HG02588 (cell line): ENCODE measurements around the gene SOX21.

ENCODE experiments used
- ATAC-seq: cut with Tn5 transposase; IDR thresholded peaks from one replicate; pipeline ENCODE4 v1.9.1; 2021; ENCODE audit warnings: mild to moderate bottlenecking, moderate library complexity; ENCODE audit not compliant: unreplicated experiment

Gene SOX21

DNA sequence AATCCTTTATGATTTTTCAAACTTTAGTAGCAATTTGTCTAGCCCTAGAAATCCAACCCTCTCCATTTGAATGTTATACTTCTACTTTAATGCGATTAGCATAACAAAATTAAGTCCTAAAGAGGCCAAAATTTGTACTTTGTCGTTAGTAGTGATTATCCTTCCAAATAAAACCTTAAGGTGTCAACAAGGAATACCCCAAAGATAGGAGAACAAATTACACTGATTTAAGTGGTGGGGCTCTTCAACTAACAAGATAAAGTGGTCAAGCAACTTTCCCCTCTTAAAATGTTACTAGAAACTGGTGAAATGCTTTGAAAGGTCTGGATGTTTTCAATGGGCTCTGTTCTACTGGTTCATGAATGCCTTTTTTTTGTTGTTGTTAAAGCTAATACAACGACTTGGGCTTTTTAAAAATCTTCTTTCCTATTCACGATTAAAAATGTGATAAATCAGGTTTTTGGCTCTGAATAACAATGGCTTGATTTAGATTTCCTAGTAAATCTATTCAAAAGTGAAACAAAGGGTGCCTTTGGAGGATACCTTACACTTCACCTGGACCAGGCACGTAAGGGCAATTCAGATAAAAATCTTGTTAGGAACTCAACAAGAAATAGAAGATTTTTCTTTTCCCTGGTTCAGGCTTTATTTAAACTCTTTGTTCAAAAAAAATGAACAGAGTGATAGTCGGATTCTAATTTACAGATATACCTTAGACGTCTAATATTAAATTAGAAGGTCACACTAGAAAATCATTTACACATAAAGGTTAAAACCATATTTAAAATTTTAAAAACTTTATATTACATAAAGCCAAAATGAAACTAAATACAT is 3.1 kb downstream of the SOX21 start:
- no peak for ATAC-seq

DNA sequence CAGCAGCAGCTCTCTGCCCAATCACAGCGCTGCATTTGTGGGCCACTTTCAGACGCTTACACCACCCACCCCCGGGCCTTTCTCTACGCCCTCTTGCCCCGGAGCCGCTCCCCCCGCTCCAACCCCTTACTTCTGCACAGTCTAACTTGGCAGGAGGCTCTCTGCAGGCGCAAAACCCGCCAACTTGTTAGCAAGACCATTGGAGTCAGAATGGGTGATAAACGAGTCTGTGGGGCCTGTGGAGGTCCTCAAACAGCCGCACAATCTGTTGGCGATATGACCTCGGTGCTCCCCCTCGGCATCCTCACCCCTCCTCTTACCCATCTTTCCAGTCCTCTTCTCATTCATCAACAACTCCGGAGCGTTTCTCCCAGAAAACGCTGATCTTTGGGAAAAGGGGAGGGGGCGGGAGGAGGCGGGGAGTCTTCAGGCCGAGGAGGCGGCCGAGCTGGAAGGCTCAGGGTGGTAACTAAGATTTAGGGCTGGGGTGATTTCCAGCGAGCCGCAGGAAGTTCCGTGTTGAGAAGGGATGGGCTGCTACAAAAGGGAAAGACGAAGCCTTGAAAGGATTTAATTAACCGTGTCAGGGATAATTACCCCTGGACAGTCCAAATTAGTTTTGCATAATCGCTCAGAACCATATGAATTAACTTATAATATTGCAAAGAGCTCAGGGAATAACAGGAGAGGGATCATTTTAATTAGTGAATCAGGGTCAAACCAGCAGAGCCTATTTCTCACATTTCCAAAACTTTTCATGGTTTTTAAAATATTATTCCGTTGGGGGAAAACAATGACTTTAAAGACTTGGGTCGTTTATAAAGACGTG is 4.1 kb downstream of the SOX21 start:
- no peak for ATAC-seq

DNA sequence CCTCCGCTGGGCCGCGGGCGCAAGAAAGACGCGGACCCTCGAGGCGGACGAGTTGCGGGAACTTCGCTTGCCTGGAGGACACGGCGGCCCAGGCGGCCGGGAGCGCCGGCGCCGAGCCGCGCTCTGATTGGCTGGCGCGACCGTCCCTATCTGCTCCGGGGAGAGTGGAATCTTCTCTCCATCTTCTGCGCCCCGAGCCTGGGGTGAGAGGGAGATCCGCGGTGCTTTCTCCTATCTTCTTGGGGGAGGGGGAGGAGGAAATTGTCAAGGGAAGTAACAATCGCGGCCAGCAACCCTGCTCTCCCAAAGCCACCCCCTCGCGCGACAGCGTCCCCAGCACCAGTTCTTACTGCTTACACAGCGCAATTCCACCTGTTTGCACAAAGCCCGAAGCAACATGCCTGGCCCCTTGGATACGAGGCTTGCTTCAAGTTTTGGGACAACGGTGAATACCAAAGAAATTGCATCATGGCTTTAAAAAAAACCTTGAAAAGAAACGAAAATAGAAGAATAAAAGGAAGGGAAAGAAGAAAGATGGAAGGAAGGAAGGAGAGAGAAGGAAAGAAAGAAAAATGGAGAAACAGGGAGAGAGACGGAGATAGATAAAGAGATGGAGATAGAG is 4.8 kb downstream of the SOX21 start:
- no peak for ATAC-seq

DNA sequence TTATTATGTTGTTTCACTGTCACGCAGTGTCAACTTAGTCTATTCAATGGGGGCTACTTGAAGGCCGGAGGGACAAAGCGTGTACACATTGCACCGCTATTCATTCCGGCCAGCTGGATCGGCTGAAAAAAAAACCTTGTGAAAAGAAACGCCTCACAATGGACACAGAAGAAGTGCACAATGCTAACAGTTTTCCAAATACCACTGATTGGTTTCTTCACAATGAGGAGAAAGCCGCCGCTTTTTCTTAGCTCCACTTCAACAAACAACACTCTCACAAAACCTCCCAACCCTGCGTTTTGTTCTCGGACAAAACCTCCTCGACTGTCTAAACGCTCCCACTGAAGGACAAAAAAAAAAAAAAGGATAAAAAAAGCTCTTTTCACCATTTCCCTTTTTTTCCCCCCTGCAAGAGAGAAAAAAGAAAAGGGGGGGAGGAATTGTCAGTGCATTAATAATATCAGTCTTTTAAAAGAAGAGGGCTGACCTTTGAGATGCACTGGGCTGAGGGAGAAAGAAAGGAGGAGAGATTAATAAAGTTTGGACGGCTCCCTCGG is 5.4 kb downstream of the SOX21 start:
- no peak for ATAC-seq

DNA sequence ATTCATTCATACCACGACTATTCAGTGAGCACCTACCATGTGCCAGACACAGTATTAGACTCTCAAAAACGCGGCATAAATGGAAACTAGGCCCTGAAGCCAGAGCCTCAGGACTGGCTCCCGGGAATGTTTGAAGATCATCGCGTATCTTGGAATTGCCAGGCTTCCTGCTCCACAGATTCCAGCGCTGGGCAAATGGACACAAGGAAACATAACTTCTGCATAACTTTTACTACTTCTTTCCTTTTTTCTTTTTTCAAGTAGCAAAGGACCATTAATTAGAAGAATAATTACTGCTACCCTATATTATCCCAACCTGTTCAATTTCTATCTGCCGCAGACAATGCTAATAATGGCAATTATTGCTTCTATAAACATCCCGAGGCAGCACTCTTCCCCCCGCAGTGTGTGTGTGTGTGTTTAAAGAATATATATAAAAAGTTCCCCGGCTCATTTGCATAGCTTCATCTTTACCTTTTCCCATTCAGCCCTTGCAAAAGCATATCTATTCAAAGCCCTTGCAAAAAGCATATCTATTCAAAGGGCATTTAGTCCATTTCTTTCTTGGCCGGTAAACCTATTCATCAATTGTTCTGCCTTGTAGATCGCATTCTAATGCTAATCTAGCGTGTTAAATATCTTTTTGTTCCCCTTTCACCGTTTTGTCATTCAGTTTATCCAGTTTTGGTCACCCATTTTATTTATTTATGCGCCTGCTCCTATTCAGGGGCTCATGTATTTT is 6.1 kb downstream of the SOX21 start:
- no peak for ATAC-seq

DNA sequence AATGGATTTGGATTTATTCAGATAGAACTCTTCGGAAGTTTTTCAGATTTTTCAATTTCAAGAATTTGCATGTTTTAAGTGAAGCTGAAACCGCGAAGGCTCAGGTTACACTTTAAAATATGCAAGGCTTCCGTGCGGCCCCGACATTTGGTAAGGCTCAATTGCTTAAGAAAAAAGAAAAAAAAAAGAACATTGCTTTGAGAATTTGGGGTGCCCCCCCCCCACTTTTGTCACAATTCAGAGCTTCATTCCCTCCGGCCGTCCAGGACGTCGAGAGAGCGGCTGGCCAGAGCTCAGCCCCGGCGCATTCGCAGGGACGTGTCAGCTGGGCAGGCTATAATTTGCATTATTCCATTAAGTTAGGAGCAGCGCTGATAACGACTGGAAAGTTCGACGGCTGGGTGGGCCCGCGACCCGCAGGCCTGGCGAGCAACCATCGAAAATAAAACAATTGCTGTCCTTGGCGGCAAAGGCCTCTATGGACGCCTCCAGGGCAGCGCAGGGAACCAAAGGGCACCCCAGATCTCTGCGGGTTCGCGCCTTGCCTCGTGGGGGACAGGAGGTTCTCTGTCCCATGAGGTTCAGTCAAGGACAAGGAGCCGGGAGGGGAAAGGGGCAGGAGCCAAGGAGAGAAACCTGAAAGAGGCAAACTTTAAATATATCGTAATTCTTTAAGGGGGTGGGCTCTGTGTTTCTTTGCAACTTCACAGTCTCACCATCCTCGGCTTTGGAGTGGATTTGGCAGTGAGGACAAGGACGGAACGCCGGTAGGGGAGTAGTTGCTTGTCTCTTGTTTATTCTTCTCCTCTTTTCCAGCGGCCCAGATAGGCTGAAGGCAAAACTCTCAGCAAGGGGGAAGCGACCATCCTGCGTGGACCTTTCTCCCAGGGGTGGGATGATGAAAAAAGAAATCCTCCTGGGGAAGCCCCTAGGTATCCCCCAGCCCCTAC is 7.0 kb downstream of the SOX21 start:
- ATAC-seq: no peak

DNA sequence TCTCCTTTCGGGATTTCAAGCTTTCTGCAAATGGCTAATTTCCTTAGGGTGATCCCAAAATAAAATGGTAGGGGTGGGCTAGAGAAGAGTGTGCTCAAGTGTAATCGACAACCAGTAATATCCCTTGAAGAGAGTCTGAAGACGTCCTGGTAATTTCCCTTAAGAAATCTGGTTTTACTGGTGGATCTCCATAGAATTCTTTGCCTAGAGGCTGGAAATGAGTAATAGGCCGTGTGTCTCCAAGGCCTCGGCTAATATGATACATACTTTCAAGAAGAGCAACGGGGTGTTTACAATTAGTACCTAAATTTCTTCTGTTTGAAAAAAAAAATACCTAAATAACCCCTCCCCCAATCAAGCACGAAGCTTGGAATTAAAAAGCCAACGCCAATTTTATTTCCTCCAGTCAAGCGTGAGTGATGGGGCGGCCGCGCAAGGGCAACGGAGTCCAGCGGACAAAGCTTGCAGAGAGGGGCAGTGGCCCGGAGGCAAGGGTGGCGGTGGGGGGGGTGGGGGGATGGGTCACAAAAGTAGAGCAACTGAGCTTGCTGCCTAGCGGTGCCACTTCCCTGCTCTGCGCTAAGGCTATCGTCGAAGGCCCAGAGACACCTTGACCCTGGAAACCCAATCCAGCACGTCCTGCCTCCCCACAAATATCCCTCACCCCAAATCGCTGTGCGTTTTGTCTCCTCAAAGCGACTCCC is 7.8 kb downstream of the SOX21 start:
- ATAC-seq: no peak

DNA sequence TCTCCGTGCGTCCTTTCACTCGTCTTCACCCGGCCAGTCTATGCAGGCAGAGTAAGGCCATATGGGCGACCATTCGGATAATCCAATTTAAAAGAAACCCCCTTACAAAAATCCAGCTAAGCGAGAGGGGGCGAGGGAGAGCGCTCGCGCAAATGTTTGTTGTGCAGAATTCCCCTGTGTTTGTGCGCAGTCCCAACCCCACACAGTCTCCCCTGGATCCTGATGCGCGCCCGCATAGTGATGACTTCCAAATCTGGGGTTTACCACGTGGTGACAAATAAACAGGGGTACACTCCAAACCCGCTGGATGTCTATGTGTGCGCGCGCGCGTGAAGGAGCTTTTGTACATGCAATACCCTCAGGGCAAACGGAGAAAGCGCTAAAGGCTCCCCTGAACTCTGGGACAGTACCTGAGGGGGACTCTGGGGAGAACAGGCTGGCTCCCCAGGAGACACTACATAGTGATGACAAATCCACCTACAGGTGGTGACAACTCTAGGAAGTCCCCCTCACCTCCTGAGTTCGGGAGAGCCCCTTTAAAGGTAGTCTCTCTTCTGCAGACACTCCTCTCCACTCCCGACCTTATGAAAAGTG is 8.5 kb downstream of the SOX21 start:
- ATAC-seq: no peak

GRCh38 chr13:94703271-94703670 is 9.1 kb downstream of the SOX21 start:
- no peak for ATAC-seq

- ATAC-seq: no peak
Measured at GRCh38 chr13:94702181-94703041, 9.9 kb downstream of the SOX21 start.

DNA sequence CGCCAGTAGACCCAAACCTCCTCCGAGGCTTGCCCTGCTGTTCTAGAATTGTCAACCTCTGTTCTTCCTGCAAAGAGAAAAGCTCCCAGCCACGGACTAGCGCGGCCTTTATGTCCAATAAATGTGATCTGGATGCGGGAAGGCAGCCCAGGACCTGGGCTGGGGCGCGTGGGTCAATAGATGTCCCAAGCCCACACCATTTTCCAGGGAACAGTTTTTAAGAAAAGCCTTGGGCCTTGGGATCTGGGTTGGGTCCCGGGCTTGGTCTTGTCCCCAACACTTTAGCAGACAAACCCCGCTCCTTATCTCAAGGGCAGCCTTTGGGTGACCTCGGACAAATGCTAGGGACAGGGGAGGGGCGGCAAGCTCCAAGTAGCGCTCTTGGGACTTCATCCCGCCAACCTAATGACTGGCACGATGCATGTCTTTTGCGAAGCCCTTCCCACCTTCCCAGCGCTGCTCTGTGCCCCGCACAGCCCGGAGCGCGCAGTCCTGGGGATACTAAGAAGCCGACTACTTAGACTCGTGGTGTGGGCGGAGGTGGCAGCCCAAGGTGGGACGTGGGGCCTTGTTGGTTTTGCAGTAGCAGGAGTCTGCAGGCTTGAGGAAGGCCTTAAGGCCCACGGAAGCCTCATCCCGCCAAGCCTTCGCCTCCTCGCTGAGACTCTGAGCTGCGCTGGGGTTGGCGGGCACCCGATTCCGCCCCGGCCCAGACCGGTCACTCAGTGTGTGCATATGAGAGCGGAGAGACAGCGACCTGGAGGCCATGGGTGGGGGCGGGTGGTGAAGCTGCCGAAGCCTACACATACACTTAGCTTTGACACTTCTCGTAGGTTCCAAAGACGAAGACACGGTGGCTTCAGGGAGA is 10.8 kb downstream of the SOX21 start:
- no peak for ATAC-seq

DNA sequence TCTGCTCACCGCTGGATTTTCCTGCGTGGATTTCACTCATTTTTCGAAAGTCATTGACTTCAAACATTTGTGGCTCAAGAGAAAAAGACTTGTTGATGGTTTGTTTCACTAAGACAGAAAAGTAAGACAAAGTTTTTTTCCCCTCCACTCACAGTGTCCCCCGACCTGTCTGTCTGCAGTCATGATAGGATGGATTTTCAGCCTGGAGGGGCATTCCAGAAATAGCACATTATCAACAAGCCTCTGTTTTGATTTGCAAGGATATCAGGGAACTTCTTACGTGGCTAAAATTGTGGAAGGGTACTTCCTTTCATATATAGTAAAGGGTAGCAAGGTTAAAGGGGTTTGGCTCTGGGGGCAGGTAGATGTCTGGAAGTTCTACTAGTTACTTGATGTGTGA is 11.8 kb downstream of the SOX21 start:
- ATAC-seq: no peak

DNA sequence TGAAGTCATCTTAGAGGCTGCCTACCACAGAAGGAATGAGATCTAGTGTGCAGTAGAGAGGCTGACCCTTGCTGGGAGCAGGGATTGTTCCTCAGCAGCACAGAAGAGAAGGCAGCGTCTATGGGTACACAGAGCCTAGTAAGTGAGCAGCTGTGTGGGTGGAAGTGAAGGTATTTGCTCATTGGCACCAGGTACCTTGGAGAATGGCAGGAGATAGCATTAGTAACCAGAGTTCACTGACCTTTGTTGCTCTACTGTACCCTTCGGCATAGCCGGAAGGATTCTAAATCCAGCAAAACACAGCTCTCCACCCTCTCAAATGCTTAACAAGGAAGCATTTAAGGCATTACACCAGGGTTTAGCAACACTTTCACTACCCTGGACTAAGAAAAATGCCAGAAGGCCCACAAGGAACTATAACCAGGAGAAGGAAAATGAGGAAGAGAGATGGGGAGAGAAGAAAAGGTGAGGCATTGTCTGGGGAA is 12.3 kb downstream of the SOX21 start:
- ATAC-seq: no peak

- ATAC-seq: no peak
Measured at GRCh38 chr13:94696171-94696570, 16.2 kb downstream of the SOX21 start.

- ATAC-seq: no peak
Measured at GRCh38 chr13:94692030-94692429, 20.3 kb downstream of the SOX21 start.

GRCh38 chr13:94683409-94683808 is 28.9 kb downstream of the SOX21 start:
- no peak for ATAC-seq

- no peak for ATAC-seq
Measured at GRCh38 chr13:94682229-94682628, 30.1 kb downstream of the SOX21 start.
